ENCODE measurements around the gene GYPE. TPM values are rescaled to one million over a fixed set of nuclear protein-coding genes. Genes with fewer than 3 reads are reported as not detected.
"Not testable (repeated sequence)": the region's sequence is repeated elsewhere in the genome, so short reads cannot be mapped to it uniquely, and the experiment has no call there.

Gene GYPE
- total and polyA plus RNA-seq, 4 donors, result 0.08 to 53.9 (median 0.11) TPM

DNA sequence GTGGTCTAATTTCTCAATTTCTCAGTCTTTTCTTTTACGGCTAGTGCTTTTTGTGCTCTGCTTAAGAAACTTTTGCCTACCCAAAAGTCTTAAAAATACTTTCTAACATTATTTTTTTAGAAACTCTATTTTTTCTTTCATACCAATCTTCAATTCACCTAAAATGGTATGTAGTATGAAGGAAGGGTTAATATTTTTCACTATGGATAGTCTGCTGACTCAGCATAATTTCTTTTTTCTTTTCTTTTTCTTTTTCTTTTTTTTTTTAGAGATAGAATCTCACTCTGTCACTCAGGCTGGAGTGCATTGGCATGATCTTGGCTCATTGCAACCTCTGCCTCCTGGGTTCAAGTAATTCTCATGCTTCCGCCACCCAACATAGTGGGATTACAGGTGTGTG, 34.2 kb upstream of the GYPE start:
- Histone ChIP-seq H3K9me3 (ENCODE audit: control insufficient read depth in 4 of 4, low read length in 3 of 4) (no peaks in the 10 kb centered on the region), H3K4me3 (ENCODE audit: low read depth in 1 of 3, low read length in 3 of 3) (no peak overlapping the region), H3K27ac (ENCODE audit: low read depth in 1 of 2, low read length in 2 of 2) (no peak overlapping the region), H3K9ac (ENCODE audit: low read depth in 1 of 2, low read length in 2 of 2) (no peak overlapping the region), H3K36me3 (ENCODE audit: control insufficient read depth in 4 of 4, insufficient read depth in 3 of 4, low read depth in 1 of 4, low read length in 3 of 4) (no peaks in the 10 kb centered on the region), H3K4me1 (ENCODE audit: control insufficient read depth in 4 of 4, insufficient read depth in 4 of 4, low read length in 3 of 4) (no peaks in the 10 kb centered on the region), H3K27me3 (ENCODE audit: control insufficient read depth in 4 of 4, insufficient read depth in 4 of 4, low read length in 3 of 4) (no peaks in the 10 kb centered on the region)
- 97% methylated on average over 2 of the region's 2 CpGs for WGBS
- TF ChIP-seq JUND (IDR thresholded peaks at IDR 0.05) (no peak), RAD21 (IDR thresholded peaks at IDR 0.05) (no peak), HNF4A (conservative IDR thresholded peaks at IDR 0.05) (no peak), HNF4G (IDR thresholded peaks at IDR 0.05) (no peak), RXRA (IDR thresholded peaks at IDR 0.05) (no peak), FOXA2 (IDR thresholded peaks at IDR 0.05) (no peak), SP1 (IDR thresholded peaks at IDR 0.05) (no peak), FOXA1 (IDR thresholded peaks at IDR 0.05) (no peak)
- TF ChIP-seq, protein P1, sequence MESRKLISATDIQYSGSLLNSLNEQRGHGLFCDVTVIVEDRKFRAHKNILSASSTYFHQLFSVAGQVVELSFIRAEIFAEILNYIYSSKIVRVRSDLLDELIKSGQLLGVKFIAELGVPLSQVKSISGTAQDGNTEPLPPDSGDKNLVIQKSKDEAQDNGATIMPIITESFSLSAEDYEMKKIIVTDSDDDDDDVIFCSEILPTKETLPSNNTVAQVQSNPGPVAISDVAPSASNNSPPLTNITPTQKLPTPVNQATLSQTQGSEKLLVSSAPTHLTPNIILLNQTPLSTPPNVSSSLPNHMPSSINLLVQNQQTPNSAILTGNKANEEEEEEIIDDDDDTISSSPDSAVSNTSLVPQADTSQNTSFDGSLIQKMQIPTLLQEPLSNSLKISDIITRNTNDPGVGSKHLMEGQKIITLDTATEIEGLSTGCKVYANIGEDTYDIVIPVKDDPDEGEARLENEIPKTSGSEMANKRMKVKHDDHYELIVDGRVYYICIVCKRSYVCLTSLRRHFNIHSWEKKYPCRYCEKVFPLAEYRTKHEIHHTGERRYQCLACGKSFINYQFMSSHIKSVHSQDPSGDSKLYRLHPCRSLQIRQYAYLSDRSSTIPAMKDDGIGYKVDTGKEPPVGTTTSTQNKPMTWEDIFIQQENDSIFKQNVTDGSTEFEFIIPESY (IDR thresholded peaks at IDR 0.05), result no peak
- TF ChIP-seq, protein P2, sequence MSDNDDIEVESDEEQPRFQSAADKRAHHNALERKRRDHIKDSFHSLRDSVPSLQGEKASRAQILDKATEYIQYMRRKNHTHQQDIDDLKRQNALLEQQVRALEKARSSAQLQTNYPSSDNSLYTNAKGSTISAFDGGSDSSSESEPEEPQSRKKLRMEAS (IDR thresholded peaks at IDR 0.05), result no peak
- TF ChIP-seq, protein P3, sequence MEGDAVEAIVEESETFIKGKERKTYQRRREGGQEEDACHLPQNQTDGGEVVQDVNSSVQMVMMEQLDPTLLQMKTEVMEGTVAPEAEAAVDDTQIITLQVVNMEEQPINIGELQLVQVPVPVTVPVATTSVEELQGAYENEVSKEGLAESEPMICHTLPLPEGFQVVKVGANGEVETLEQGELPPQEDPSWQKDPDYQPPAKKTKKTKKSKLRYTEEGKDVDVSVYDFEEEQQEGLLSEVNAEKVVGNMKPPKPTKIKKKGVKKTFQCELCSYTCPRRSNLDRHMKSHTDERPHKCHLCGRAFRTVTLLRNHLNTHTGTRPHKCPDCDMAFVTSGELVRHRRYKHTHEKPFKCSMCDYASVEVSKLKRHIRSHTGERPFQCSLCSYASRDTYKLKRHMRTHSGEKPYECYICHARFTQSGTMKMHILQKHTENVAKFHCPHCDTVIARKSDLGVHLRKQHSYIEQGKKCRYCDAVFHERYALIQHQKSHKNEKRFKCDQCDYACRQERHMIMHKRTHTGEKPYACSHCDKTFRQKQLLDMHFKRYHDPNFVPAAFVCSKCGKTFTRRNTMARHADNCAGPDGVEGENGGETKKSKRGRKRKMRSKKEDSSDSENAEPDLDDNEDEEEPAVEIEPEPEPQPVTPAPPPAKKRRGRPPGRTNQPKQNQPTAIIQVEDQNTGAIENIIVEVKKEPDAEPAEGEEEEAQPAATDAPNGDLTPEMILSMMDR (IDR thresholded peaks at IDR 0.05; ENCODE audit: low read depth, low read length, missing input control), result no peak
- no peak for DNase-seq (ENCODE audit: low spot score)

DNA sequence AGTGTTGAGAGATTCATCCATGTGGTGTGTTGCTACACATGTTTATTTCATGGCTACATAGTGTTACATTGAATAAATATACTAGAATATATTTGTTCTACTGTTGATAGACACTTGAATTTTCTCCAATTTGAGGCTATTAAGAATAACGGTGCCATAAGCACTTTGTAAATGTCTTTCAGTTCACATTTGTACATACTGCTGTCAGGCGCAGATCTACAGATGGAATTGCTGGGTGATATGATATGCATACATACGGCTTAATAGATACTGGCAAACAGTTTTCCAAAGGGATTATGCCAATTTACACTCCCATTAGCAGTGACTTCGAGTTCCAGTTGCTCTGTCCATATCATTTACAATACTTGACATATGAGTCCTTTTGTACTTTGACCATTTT, 33.5 kb upstream of the GYPE start:
- WGBS, result 86% methylated on average over 4 of the region's 4 CpGs
- H3K4me1 ChIP-seq (ENCODE audit: control insufficient read depth in 4 of 4, insufficient read depth in 4 of 4, low read length in 3 of 4), result not testable (repeated sequence)

DNA sequence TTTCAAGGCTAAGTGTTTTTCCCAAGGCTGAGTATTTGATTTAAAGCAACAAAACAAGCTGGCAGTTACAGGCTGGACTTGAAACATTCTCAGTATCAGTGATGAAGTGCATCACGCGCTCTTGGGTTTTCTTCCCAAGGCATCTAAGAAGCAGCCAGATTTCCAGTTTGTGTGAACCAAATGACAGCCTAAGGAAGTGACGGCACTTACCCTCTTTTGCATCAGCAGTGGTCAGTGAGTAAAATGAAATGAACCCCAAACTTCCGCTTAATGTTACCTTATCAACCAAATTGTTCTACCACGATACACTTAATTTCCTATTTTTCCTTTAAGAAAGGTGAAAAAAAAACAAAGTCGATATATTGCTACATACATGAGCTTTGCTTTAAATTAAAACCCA, 15.8 kb upstream of the GYPE start:
- Histone ChIP-seq H3K4me1 (ENCODE audit: control insufficient read depth in 4 of 4, insufficient read depth in 4 of 4, low read length in 3 of 4) (no peaks in the 10 kb centered on the region), H3K36me3 (ENCODE audit: control insufficient read depth in 4 of 4, insufficient read depth in 3 of 4, low read depth in 1 of 4, low read length in 3 of 4) (no peaks in the 10 kb centered on the region), H3K4me3 (ENCODE audit: low read depth in 1 of 3, low read length in 3 of 3) (no peak overlapping the region), H3K27ac (ENCODE audit: low read depth in 1 of 2, low read length in 2 of 2) (no peak overlapping the region), H3K9me3 (ENCODE audit: control insufficient read depth in 4 of 4, low read length in 3 of 4) (no peaks in the 10 kb centered on the region), H3K9ac (ENCODE audit: low read depth in 1 of 2, low read length in 2 of 2) (no peak overlapping the region), H3K27me3 (ENCODE audit: control insufficient read depth in 4 of 4, insufficient read depth in 4 of 4, low read length in 3 of 4) (no peaks in the 10 kb centered on the region)
- TF ChIP-seq SP1 (IDR thresholded peaks at IDR 0.05) (no peak), RAD21 (IDR thresholded peaks at IDR 0.05) (no peak), RXRA (IDR thresholded peaks at IDR 0.05) (no peak), NR2F2 (IDR thresholded peaks at IDR 0.05) (no peak), FOXA1 (IDR thresholded peaks at IDR 0.05) (no peak), EGR1 (IDR thresholded peaks at IDR 0.05; ENCODE audit: low read depth in 2 of 2) (no peak), YY1 (IDR thresholded peaks at IDR 0.05) (no peak), TAF1 (conservative IDR thresholded peaks at IDR 0.05) (no peak), JUND (IDR thresholded peaks at IDR 0.05) (no peak), FOXA2 (IDR thresholded peaks at IDR 0.05) (no peak), HNF4G (IDR thresholded peaks at IDR 0.05) (no peak)
- TF ChIP-seq, protein P4, sequence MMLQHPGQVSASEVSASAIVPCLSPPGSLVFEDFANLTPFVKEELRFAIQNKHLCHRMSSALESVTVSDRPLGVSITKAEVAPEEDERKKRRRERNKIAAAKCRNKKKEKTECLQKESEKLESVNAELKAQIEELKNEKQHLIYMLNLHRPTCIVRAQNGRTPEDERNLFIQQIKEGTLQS (IDR thresholded peaks at IDR 0.05), result no peak
- TF ChIP-seq, protein P3 (IDR thresholded peaks at IDR 0.05; ENCODE audit: low read depth, low read length, missing input control), result no peak
- TF ChIP-seq, protein P2 (IDR thresholded peaks at IDR 0.05), result no peak
- TF ChIP-seq, protein P5, sequence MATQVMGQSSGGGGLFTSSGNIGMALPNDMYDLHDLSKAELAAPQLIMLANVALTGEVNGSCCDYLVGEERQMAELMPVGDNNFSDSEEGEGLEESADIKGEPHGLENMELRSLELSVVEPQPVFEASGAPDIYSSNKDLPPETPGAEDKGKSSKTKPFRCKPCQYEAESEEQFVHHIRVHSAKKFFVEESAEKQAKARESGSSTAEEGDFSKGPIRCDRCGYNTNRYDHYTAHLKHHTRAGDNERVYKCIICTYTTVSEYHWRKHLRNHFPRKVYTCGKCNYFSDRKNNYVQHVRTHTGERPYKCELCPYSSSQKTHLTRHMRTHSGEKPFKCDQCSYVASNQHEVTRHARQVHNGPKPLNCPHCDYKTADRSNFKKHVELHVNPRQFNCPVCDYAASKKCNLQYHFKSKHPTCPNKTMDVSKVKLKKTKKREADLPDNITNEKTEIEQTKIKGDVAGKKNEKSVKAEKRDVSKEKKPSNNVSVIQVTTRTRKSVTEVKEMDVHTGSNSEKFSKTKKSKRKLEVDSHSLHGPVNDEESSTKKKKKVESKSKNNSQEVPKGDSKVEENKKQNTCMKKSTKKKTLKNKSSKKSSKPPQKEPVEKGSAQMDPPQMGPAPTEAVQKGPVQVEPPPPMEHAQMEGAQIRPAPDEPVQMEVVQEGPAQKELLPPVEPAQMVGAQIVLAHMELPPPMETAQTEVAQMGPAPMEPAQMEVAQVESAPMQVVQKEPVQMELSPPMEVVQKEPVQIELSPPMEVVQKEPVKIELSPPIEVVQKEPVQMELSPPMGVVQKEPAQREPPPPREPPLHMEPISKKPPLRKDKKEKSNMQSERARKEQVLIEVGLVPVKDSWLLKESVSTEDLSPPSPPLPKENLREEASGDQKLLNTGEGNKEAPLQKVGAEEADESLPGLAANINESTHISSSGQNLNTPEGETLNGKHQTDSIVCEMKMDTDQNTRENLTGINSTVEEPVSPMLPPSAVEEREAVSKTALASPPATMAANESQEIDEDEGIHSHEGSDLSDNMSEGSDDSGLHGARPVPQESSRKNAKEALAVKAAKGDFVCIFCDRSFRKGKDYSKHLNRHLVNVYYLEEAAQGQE (IDR thresholded peaks at IDR 0.05), result no peak
- WGBS, result 80% methylated on average over 6 of the region's 6 CpGs
- no peak for DNase-seq (ENCODE audit: low spot score)

More for the DNA sequence above, 33.5 kb upstream of the GYPE start:
- H3K27ac ChIP-seq (ENCODE audit: low read depth in 1 of 2, low read length in 2 of 2); DNase-seq (ENCODE audit: low spot score); H3K9ac ChIP-seq (ENCODE audit: low read depth in 1 of 2, low read length in 2 of 2); H3K36me3 ChIP-seq (ENCODE audit: control insufficient read depth in 4 of 4, insufficient read depth in 3 of 4, low read depth in 1 of 4, low read length in 3 of 4); H3K27me3 ChIP-seq (ENCODE audit: control insufficient read depth in 4 of 4, insufficient read depth in 4 of 4, low read length in 3 of 4); H3K4me3 ChIP-seq (ENCODE audit: low read depth in 1 of 3, low read length in 3 of 3); H3K9me3 ChIP-seq (ENCODE audit: control insufficient read depth in 4 of 4, low read length in 3 of 4): not testable (repeated sequence)
